Erythroblast (primary cell): ENCODE results near the gene PDE4C.
"Not testable (repeated sequence)": the region's sequence is repeated elsewhere in the genome, so short reads cannot be mapped to it uniquely, and the experiment has no call there.

Source experiments
- DNase-seq, 2 experiments: peaks; one replicate each; lab custom pipeline; 2025; lab: John Stamatoyannopoulos, UW
- GATA1 ChIP-seq: IDR thresholded peaks from 2 replicates; pipeline ENCODE4 v1.6.1; 2011; ENCODE audit warnings: low read depth, mild to moderate bottlenecking, control low read depth, low read length, moderate library complexity
- POLR2A ChIP-seq: IDR thresholded peaks from 2 replicates; pipeline ENCODE4 v1.6.1; 2011; ENCODE audit warnings: mild to moderate bottlenecking, low read length

The PDE4C gene

GRCh38 chr19:18224525-18225354 lies 1.5 kb downstream of the PDE4C start:
- TF ChIP-seq POLR2A, result no peak
- TF ChIP-seq GATA1, result no peak
- peak; percentile 97 to 98 for DNase-seq

DNA sequence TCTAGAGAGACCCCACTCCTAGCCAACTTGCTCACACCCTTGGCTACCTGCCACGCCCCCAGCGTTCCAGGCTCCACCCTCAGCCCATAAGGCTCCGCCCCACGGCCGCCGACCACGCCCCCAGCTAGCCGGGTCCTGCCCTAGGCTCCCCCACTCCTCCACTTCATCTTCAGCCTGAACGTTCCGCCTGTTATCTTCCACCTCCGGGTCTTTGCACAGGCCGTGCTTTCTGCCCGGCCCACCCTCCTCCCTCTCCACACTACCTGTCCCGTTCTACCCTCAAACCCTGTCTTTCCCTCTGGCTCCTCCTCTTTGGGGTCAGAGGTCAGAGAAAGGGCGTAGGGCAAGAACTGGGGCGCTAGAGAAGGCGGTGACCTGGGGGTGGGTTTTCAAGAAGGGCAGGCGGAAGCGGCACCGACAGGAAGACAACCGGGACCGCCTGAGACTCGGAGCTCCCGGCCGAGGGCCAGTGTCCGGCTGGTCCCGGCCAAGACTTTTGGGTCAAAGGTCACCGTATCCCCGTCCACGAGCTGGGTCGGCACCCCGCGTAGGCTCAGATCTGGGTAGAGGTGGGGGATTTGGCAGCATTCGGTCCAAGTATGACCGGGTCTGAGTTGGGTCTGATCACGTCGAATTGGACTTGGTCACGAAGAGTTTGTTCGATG lies 2.2 kb downstream of the PDE4C start:
- TF ChIP-seq GATA1 (no peak), POLR2A (no peak)
- peak; percentile 80 to 81 for DNase-seq

DNA sequence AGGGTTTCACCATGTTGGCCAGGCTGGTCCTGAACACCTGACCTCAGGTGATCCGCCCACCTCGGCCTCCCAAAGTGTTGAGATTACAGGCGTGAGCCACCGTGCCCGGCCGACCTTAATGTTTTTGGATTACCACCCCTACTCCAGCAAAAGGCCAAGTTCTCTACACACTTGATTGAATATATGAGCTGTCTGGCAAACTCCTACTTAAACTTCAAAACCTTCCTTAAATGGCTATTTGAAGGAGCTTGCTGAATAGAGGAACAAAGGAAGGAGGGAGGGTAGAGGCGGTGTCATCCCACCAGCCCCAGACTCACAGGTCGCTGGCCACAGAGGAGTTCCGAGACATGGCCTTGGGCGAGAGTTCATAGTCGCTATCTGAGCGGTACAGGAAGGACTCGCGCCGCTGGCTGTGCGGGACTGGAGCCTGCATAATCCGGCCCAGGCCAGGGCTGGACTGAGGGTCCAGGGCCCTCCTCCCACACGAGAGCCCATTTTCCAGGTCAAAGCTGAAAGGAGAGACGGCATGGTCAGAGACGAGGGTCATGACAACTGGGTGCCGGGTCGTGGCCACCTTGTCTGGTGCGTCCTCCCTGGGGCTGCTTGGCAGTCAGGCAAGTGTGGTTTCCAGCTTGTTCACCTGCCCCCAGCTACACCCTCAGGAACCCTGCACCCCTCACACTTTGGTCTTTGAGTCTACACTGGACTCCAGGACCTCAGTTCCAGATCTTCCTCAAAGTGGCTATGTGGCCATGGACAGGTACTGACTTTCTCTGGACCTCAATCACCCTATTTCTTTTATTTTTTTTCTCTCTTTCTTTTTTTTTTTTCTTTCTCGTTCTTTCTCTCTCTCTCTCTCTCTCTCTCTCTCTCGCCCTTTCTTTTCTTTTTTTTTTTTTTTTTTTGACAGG lies 4.2 kb downstream of the PDE4C start:
- no peak for TF ChIP-seq GATA1
- no peak for TF ChIP-seq POLR2A

DNA sequence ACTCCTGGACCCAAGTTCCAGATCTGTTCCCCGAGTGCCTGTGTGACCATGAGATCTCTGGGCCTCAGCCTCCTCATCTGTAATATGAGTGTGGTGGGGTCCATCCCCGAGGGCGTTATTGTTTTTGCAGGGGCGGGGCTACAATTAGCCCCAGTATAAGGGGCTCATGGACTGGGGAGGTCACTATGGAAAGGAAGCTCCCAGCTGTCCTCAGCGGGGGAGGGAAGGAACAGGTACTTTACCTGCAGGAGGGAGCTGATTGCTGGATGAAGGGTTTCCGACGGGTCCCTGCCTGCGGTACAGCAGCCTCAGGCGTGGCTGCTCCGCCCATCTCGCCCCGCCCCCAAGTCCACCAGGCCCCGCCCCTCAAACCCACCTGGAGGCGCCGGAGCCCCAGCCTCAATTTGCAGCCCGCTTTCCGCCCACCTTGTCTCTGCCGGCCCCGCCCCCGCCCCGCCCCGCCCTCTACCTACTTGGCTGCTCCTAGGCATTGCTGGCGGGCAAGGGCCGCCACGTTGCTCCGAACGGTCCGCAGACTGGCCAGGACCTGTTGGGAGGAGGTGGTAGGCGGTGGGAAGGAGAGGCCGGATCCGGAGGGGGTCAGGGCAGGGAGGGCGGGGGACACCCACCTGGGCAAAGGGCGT lies 5.5 kb downstream of the PDE4C start:
- DNase-seq, result no peak
- TF ChIP-seq POLR2A, result no peak
- no peak for TF ChIP-seq GATA1

More for the DNA sequence above, 4.2 kb downstream of the PDE4C start:
- DNase-seq, result no peak

DNA sequence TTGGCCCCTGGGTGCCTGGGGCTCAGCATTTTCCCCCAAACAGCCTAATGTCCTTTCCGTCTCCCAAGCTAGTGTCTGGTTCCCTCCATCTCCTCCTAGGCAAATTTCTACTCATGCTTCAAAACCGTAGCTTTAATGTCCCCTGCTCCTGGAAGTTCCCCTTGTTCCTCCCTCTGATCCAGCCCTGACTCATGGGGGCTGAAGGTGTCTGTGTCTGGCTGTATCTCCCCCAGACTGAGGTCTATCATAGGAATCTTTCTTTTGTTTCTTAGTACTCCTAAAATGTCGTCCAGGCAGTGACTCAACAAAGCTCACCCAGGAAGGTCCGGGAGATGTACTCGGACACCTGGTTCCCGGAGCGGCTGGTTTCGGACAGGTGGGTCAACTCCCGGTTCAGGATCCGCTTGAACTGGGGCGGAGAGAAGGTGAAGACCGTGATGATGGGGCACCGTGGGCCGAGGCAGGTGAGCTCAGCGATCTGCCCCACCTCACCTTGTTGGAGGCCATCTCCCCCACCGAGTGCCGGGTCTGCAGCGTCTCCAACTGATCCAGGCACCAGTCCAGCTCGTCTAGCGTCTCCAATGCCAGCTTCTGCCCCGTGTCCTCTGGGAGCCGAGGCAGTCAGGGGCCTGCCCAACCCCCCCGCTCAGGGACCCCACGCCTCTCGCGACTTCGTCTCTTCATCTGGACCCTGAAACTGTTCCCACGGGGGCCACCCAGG lies 6.2 kb downstream of the PDE4C start:
- no peak for DNase-seq
- TF ChIP-seq GATA1 (no peak), POLR2A (no peak)

GRCh38 chr19:18218600-18218999 lies 7.6 kb downstream of the PDE4C start:
- DNase-seq, result no peak
- no peak for TF ChIP-seq GATA1
- no peak for TF ChIP-seq POLR2A

DNA sequence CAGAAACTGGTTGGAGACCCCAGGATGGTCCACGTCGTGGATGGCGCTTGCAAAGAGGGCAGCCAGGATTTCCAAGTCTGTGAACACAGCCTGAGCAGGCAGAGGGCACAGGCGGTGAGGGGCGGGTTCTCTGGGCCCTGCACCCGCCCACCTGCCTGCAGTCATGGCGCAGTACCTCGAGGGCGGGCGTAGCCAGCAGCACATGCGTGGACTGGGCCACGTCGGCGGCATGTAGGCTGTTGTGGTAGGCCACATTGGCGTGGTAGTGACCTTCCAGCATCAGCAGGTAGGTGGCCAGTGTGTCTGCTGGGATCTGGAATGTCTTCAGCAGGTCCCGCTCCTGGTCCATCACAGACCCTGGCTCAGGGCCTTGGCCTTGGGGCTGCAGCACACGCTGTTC lies 8.1 kb downstream of the PDE4C start:
- TF ChIP-seq POLR2A, result no peak
- no peak for TF ChIP-seq GATA1
- no peak for DNase-seq

GRCh38 chr19:18216789-18217188 lies 9.4 kb downstream of the PDE4C start:
- TF ChIP-seq POLR2A (no peak), GATA1 (no peak)
- no peak for DNase-seq

- TF ChIP-seq GATA1 (no peak), POLR2A (no peak)
Observed at GRCh38 chr19:18214779-18215433, 11.3 kb downstream of the PDE4C start.

GRCh38 chr19:18211683-18212082 lies 14.6 kb downstream of the PDE4C start:
- no peak for DNase-seq
- TF ChIP-seq POLR2A (no peak), GATA1 (no peak)

More at GRCh38 chr19:18214779-18215433, 11.3 kb downstream of the PDE4C start:
- peak in 1 of 2 experiments; percentile 41 for DNase-seq

- not testable (repeated sequence) for DNase-seq
Observed at GRCh38 chr19:18209912-18210311, 16.3 kb downstream of the PDE4C start.
